HepG2 (cell line): ENCODE results near the gene CTBP1. TPM values are rescaled to one million over a fixed set of nuclear protein-coding genes. Genes with fewer than 3 reads are reported as not detected.

Experiments used
- ATF5 ChIP-seq: sonication (generic); formaldehyde crosslinking; IDR thresholded peaks from 2 replicates; pipeline ENCODE4 v1.4.0; 2020; ENCODE audit warnings: mild to moderate bottlenecking, low read depth, missing genetic modification reagents
- BORCS8-MEF2B ChIP-seq: sonication (generic); formaldehyde crosslinking; IDR thresholded peaks from 2 replicates; pipeline ENCODE4 v1.8.0; 2022; ENCODE audit warnings: mild to moderate bottlenecking, missing genetic modification reagents
- FLYWCH1 ChIP-seq: sonication (generic); formaldehyde crosslinking; IDR thresholded peaks from 2 replicates; pipeline ENCODE4 v1.8.1; 2023; ENCODE audit warnings: mild to moderate bottlenecking, missing genetic modification reagents
- FOXA1 ChIP-seq, 2 experiments: fragments of 450-650 bp in 1 of 2; sonication (generic) in 1 of 2; formaldehyde crosslinking in 1 of 2; IDR thresholded peaks; 2 replicates each; pipeline versions ENCODE4 v1.4.0 to v1.6.1; 2016 to 2020; ENCODE audit warnings: missing genetic modification reagents in 1 of 2
- IRF2 ChIP-seq: IDR thresholded peaks from 2 replicates; pipeline ENCODE4 v1.6.1; 2018; ENCODE audit warnings: missing genetic modification reagents, missing compliant biosample characterization
- KDM6A ChIP-seq: IDR thresholded peaks from 2 replicates; pipeline ENCODE4 v1.6.1; 2016; ENCODE audit warnings: low read depth
- LCORL ChIP-seq, 2 experiments: fragments of 450-650 bp in 1 of 2; sonication (generic) in 1 of 2; formaldehyde crosslinking in 1 of 2; IDR thresholded peaks; 2 replicates each; pipeline versions ENCODE4 v1.5.0 to v1.6.1; 2017 to 2020; ENCODE audit warnings: antibody characterized with exemption in 1 of 2, missing genetic modification reagents in 1 of 2
- PREB ChIP-seq: sonication (generic); formaldehyde crosslinking; IDR thresholded peaks from 2 replicates; pipeline ENCODE4 v1.4.0; 2020; ENCODE audit warnings: missing genetic modification reagents
- SNAI1 ChIP-seq: sonication (generic); formaldehyde crosslinking; IDR thresholded peaks from 2 replicates; pipeline ENCODE4 v1.5.0; 2020; ENCODE audit warnings: mild to moderate bottlenecking, missing genetic modification reagents, borderline replicate concordance
- SNAPC4 ChIP-seq: sonication (generic); formaldehyde crosslinking; IDR thresholded peaks from 2 replicates; pipeline ENCODE4 v1.4.0; 2020; ENCODE audit warnings: mild to moderate bottlenecking, missing genetic modification reagents
- TBP ChIP-seq: sonication (generic); formaldehyde crosslinking; IDR thresholded peaks from 2 replicates; pipeline ENCODE4 v1.5.0; 2020; ENCODE audit warnings: missing genetic modification reagents
- TOPORS ChIP-seq: sonication (generic); formaldehyde crosslinking; IDR thresholded peaks from 2 replicates; pipeline ENCODE4 v1.8.0; 2023; ENCODE audit warnings: mild to moderate bottlenecking, missing genetic modification reagents
- ZBTB20 ChIP-seq: sonication (generic); formaldehyde crosslinking; IDR thresholded peaks from 2 replicates; pipeline ENCODE4 v1.8.1; 2023; ENCODE audit warnings: missing genetic modification reagents, low read depth, mild to moderate bottlenecking, borderline replicate concordance
- ZBTB26 ChIP-seq: IDR thresholded peaks from 2 replicates; pipeline ENCODE4 v1.6.1; 2016; ENCODE audit warnings: missing compliant biosample characterization, missing genetic modification reagents, borderline replicate concordance
- ZFX ChIP-seq: sonication (generic); formaldehyde crosslinking; IDR thresholded peaks from 2 replicates; pipeline ENCODE4 v1.4.0; 2020; ENCODE audit warnings: mild to moderate bottlenecking, low read depth, missing genetic modification reagents, moderate library complexity
- ZNF230 ChIP-seq: sonication (generic); formaldehyde crosslinking; IDR thresholded peaks from 2 replicates; pipeline ENCODE4 v1.4.0; 2020; ENCODE audit warnings: mild to moderate bottlenecking, missing genetic modification reagents
- ZNF326 ChIP-seq: sonication (generic); formaldehyde crosslinking; IDR thresholded peaks from 2 replicates; pipeline ENCODE4 v1.4.0; 2020; ENCODE audit warnings: missing genetic modification reagents, borderline replicate concordance
- ZNF333 ChIP-seq: sonication (generic); formaldehyde crosslinking; IDR thresholded peaks from 2 replicates; pipeline ENCODE4 v1.4.0; 2020; ENCODE audit warnings: mild to moderate bottlenecking, missing genetic modification reagents, borderline replicate concordance
- ZNF451 ChIP-seq: sonication (generic); formaldehyde crosslinking; IDR thresholded peaks from 2 replicates; pipeline ENCODE4 v1.5.0; 2020; ENCODE audit warnings: mild to moderate bottlenecking, missing genetic modification reagents
- ZNF614 ChIP-seq: IDR thresholded peaks from 2 replicates; pipeline ENCODE4 v1.6.1; 2018; ENCODE audit warnings: missing biosample characterization, missing genetic modification reagents, inconsistent platforms, borderline replicate concordance
- ZNF841 ChIP-seq: sonication (generic); formaldehyde crosslinking; IDR thresholded peaks from 2 replicates; pipeline ENCODE4 v1.8.1; 2023; ENCODE audit warnings: missing genetic modification reagents, borderline replicate concordance
- polyA plus RNA-seq, 8 experiments: library from polyadenylated mRNA; depleted of rRNA in 3 of 8; stranded (reverse) in 7 of 8; unstranded in 1 of 8; fragments of >200 nt; fragmentation: Illumina TruSeq in 4 of 8; extraction: Trizol in 4 of 8; gene quantifications; 2 replicates each; pipeline versions ENCODE4 v1.2.1 to v1.2.3, GENCODE V29; 2011 to 2016; ENCODE audit warnings: low read depth in 4 of 8, missing spikeins in 1 of 8, mixed read lengths in 1 of 8; ENCODE audit not compliant: insufficient read depth in 1 of 8
- total RNA-seq, 5 experiments: library from RNA; depleted of rRNA; stranded (reverse); fragments of >200 nt; fragmentation: Illumina TruSeq; extraction: Trizol; gene quantifications; 2 replicates each; pipeline ENCODE4 v1.2.3, GENCODE V29; 2016; ENCODE audit warnings: low read depth in 1 of 5

CTBP1 gene
- total and polyA plus RNA-seq, 2 of the 13 experiments (the other 11 are each of a cell fraction or from before 2014, with no cell fraction given), result 78.5 to 112 TPM

GRCh38 chr4:1289207-1290164 lies 40.6 kb upstream of the CTBP1 start, which contains the start of gene MAEA (continued):
- TF ChIP-seq SNAPC4 (CRISPR knock-in tag) (no peak), TBP (CRISPR knock-in tag) (no peak), ZFX (CRISPR knock-in tag) (peak; percentile 76), FLYWCH1 (CRISPR knock-in tag) (no peak; the same call in 1 of the 2 replicates), TOPORS (no peak), LCORL (IDR thresholded peaks at IDR 0.05) (no peak), LCORL (CRISPR knock-in tag; IDR thresholded peaks at IDR 0.05) (no peak), ZBTB20 (no peak), IRF2 (CRISPR knock-in tag) (peak; percentile 31; the same call in 1 of the 2 replicates), KDM6A (CRISPR knock-in tag) (no peak), ZNF326 (CRISPR knock-in tag) (no peak), PREB (CRISPR knock-in tag) (no peak), ZNF333 (CRISPR knock-in tag) (no peak), ZNF451 (CRISPR knock-in tag) (no peak), ZBTB26 (peak; percentile 70; the same call in 1 of the 2 replicates), SNAI1 (CRISPR knock-in tag) (0 out of 2 replicates have a peak, but pooled peaks have one; percentile 28), ZNF614 (CRISPR knock-in tag) (peak; percentile 32; the same call in 1 of the 2 replicates), ZNF841 (no peak), ZNF230 (CRISPR knock-in tag) (no peak), FOXA1 (IDR thresholded peaks at IDR 0.05) (no peak), FOXA1 (CRISPR knock-in tag; IDR thresholded peaks at IDR 0.05) (no peak; the same call in 1 of the 2 replicates), ATF5 (CRISPR knock-in tag) (no peak), BORCS8-MEF2B (CRISPR knock-in tag) (no peak)
